Memory B cell (primary cell): ENCODE measurements around the gene CRIP1.

Experiments used
- ATAC-seq: fragments of 150-1000 bp; cut with Tn5 transposase; 2 replicates; pipeline ENCODE4 v1.10.0; 2021; ENCODE audit warnings: low read depth, mild to moderate bottlenecking, moderate library complexity
- DNase-seq, 2 donors: peaks; one replicate each; pipeline ENCODE4 v3.0.0; 2022; ENCODE audit warnings: low spot score in 2 of 2
- H3K27ac Mint-ChIP-seq: one replicate; pipeline ENCODE4 v1.8.0; 2022; ENCODE audit warnings: mild to moderate bottlenecking, moderate library complexity, mixed read lengths
- H3K27me3 Mint-ChIP-seq: one replicate; pipeline ENCODE4 v1.8.0; 2022; ENCODE audit warnings: mixed read lengths
- H3K36me3 Mint-ChIP-seq: one replicate; pipeline ENCODE4 v1.8.0; 2022; ENCODE audit warnings: mild to moderate bottlenecking, mixed read lengths
- H3K4me1 Mint-ChIP-seq: one replicate; pipeline ENCODE4 v1.8.0; 2022; ENCODE audit warnings: mixed read lengths
- H3K4me3 Mint-ChIP-seq: one replicate; pipeline ENCODE4 v1.8.0; 2022; ENCODE audit warnings: mild to moderate bottlenecking, moderate library complexity, mixed read lengths
- H3K9me3 Mint-ChIP-seq: one replicate; pipeline ENCODE4 v1.8.0; 2022; ENCODE audit warnings: mixed read lengths

CRIP1 gene

GRCh38 chr14:105486163-105486973 is at the start of gene CRIP1:
Gene CRIP1 (plus strand): TSS chr14:105486886. CDS start chr14:105487260, 374 bp downstream.
- Mint-ChIP-seq H3K27me3 (no peaks in the 10 kb centered on the region), H3K36me3 (peaks cover 1% of the 10 kb centered on the region), H3K27ac (peak within 1 kb of the TSS; percentile 99), H3K9me3 (no peaks in the 10 kb centered on the region), H3K4me3 (peak within 1 kb of the TSS; percentile 89), H3K4me1 (peaks cover 36% of the 10 kb centered on the region)
- ATAC-seq (no peak), DNase-seq (peak in 1 of 2 donors; percentile 66)

- DNase-seq: no peak
- peaks cover 3% of the 10 kb centered on the region for H3K36me3 Mint-ChIP-seq
- ATAC-seq: peak; percentile 88
- H3K27ac Mint-ChIP-seq: peak overlapping the region; percentile 65
- no peak overlapping the region for H3K4me3 Mint-ChIP-seq
- H3K9me3 Mint-ChIP-seq: no peaks in the 10 kb centered on the region
- H3K4me1 Mint-ChIP-seq: peaks cover 4% of the 10 kb centered on the region
- H3K27me3 Mint-ChIP-seq: no peaks in the 10 kb centered on the region
Observed at GRCh38 chr14:105436891-105437722, 49.6 kb upstream of the CRIP1 start.

- H3K27ac Mint-ChIP-seq: no peak overlapping the region
- no peak overlapping the region for H3K4me3 Mint-ChIP-seq
- H3K27me3 Mint-ChIP-seq: no peaks in the 10 kb centered on the region
- ATAC-seq: no peak
- peaks cover 4% of the 10 kb centered on the region for H3K4me1 Mint-ChIP-seq
- H3K9me3 Mint-ChIP-seq: no peaks in the 10 kb centered on the region
- DNase-seq: no peak
- H3K36me3 Mint-ChIP-seq: peaks cover 4% of the 10 kb centered on the region
Observed at GRCh38 chr14:105437723-105438500, 48.8 kb upstream of the CRIP1 start.

GRCh38 chr14:105439179-105439578 is 47.5 kb upstream of the CRIP1 start:
- peaks cover 8% of the 10 kb centered on the region for H3K36me3 Mint-ChIP-seq
- no peaks in the 10 kb centered on the region for H3K9me3 Mint-ChIP-seq
- no peaks in the 10 kb centered on the region for H3K27me3 Mint-ChIP-seq
- H3K27ac Mint-ChIP-seq: no peak overlapping the region
- ATAC-seq: no peak
- peaks cover 4% of the 10 kb centered on the region for H3K4me1 Mint-ChIP-seq
- no peak overlapping the region for H3K4me3 Mint-ChIP-seq
- no peak for DNase-seq

- H3K27me3 Mint-ChIP-seq: no peaks in the 10 kb centered on the region
- no peak for ATAC-seq
- H3K36me3 Mint-ChIP-seq: peaks cover 8% of the 10 kb centered on the region
- peaks cover 3% of the 10 kb centered on the region for H3K4me1 Mint-ChIP-seq
- no peak for DNase-seq
- no peak overlapping the region for H3K4me3 Mint-ChIP-seq
- no peak overlapping the region for H3K27ac Mint-ChIP-seq
- H3K9me3 Mint-ChIP-seq: no peaks in the 10 kb centered on the region
Observed at GRCh38 chr14:105439710-105440553, 46.8 kb upstream of the CRIP1 start.

- no peak overlapping the region for H3K27ac Mint-ChIP-seq
- H3K9me3 Mint-ChIP-seq: no peaks in the 10 kb centered on the region
- peaks cover 8% of the 10 kb centered on the region for H3K36me3 Mint-ChIP-seq
- peaks cover 2% of the 10 kb centered on the region for H3K4me1 Mint-ChIP-seq
- ATAC-seq: no peak
- no peak overlapping the region for H3K4me3 Mint-ChIP-seq
- no peaks in the 10 kb centered on the region for H3K27me3 Mint-ChIP-seq
- no peak for DNase-seq
Observed at GRCh38 chr14:105440554-105440900, 46.2 kb upstream of the CRIP1 start.

GRCh38 chr14:105440992-105441391 is 45.7 kb upstream of the CRIP1 start:
- DNase-seq (no peak), ATAC-seq (no peak)
- no peak overlapping the region for H3K4me3 Mint-ChIP-seq
- H3K9me3 Mint-ChIP-seq: no peaks in the 10 kb centered on the region
- peaks cover 2% of the 10 kb centered on the region for H3K4me1 Mint-ChIP-seq
- H3K27me3 Mint-ChIP-seq: no peaks in the 10 kb centered on the region
- H3K36me3 Mint-ChIP-seq: peaks cover 8% of the 10 kb centered on the region
- H3K27ac Mint-ChIP-seq: no peak overlapping the region

- no peak overlapping the region for H3K27ac Mint-ChIP-seq
- no peaks in the 10 kb centered on the region for H3K4me1 Mint-ChIP-seq
- ATAC-seq: no peak
- H3K4me3 Mint-ChIP-seq: no peak overlapping the region
- H3K9me3 Mint-ChIP-seq: no peaks in the 10 kb centered on the region
- H3K36me3 Mint-ChIP-seq: peaks cover 8% of the 10 kb centered on the region
- no peak for DNase-seq
- no peaks in the 10 kb centered on the region for H3K27me3 Mint-ChIP-seq
Observed at GRCh38 chr14:105442125-105442524, 44.6 kb upstream of the CRIP1 start.

- Mint-ChIP-seq H3K27me3 (no peaks in the 10 kb centered on the region), H3K27ac (no peak overlapping the region), H3K36me3 (peaks cover 8% of the 10 kb centered on the region), H3K9me3 (no peaks in the 10 kb centered on the region), H3K4me3 (no peak overlapping the region), H3K4me1 (no peaks in the 10 kb centered on the region)
- DNase-seq (no peak), ATAC-seq (no peak)
Observed at GRCh38 chr14:105442834-105443233, 43.9 kb upstream of the CRIP1 start.

- H3K4me3 Mint-ChIP-seq: no peak overlapping the region
- no peaks in the 10 kb centered on the region for H3K9me3 Mint-ChIP-seq
- no peak for ATAC-seq
- H3K27me3 Mint-ChIP-seq: no peaks in the 10 kb centered on the region
- peaks cover 8% of the 10 kb centered on the region for H3K36me3 Mint-ChIP-seq
- H3K27ac Mint-ChIP-seq: no peak overlapping the region
- peaks cover 5% of the 10 kb centered on the region for H3K4me1 Mint-ChIP-seq
- DNase-seq: no peak
Observed at GRCh38 chr14:105444859-105445258, 41.8 kb upstream of the CRIP1 start.

GRCh38 chr14:105445290-105445689 is 41.4 kb upstream of the CRIP1 start:
- ATAC-seq (no peak), DNase-seq (no peak)
- H3K4me1 Mint-ChIP-seq: peaks cover 5% of the 10 kb centered on the region
- no peak overlapping the region for H3K27ac Mint-ChIP-seq
- H3K9me3 Mint-ChIP-seq: no peaks in the 10 kb centered on the region
- peaks cover 8% of the 10 kb centered on the region for H3K36me3 Mint-ChIP-seq
- H3K27me3 Mint-ChIP-seq: no peaks in the 10 kb centered on the region
- H3K4me3 Mint-ChIP-seq: no peak overlapping the region

GRCh38 chr14:105445901-105446845 is 40.5 kb upstream of the CRIP1 start:
- no peak overlapping the region for H3K4me3 Mint-ChIP-seq
- no peak for ATAC-seq
- no peaks in the 10 kb centered on the region for H3K9me3 Mint-ChIP-seq
- H3K27ac Mint-ChIP-seq: no peak overlapping the region
- peaks cover 8% of the 10 kb centered on the region for H3K36me3 Mint-ChIP-seq
- DNase-seq: no peak
- H3K27me3 Mint-ChIP-seq: no peaks in the 10 kb centered on the region
- H3K4me1 Mint-ChIP-seq: peaks cover 5% of the 10 kb centered on the region
